A549 (cell line): ENCODE results near the gene RNF123.

Experiments used
- CEBPB ChIP-seq, 2 experiments: fragments of >200 bp in 1 of 2; sonication (Bioruptor Twin) in 1 of 2; formaldehyde crosslinking in 1 of 2; IDR thresholded peaks; 2 replicates each; pipeline ENCODE4 v1.6.1; 2012 to 2016
- CTCF ChIP-seq: fragments of >200 bp; sonication (Bioruptor Twin); formaldehyde crosslinking; IDR thresholded peaks from 3 replicates; pipeline ENCODE4 v1.5.1; 2016
- ESRRA ChIP-seq: fragments of 150-350 bp; IDR thresholded peaks from 2 replicates; pipeline ENCODE4 v1.6.1; 2014; ENCODE audit warnings: mild to moderate bottlenecking, low read length, borderline replicate concordance
- HOXB13 ChIP-seq: fragments of 250-450 bp; sonication (Bioruptor Pico); IDR thresholded peaks from 2 replicates; pipeline ENCODE4 v1.5.0; 2020; ENCODE audit warnings: low read depth, mild to moderate bottlenecking, moderate library complexity
- KDM1A ChIP-seq: fragments of 200-600 bp; sonication (generic); IDR thresholded peaks from 2 replicates; pipeline ENCODE4 v1.6.1; 2016; ENCODE audit warnings: low read depth, mild to moderate bottlenecking
- MYC ChIP-seq: IDR thresholded peaks from 2 replicates; pipeline ENCODE4 v1.6.1; 2012; ENCODE audit warnings: mild to moderate bottlenecking, inconsistent platforms, low read length, improper control_type of control experiment, borderline replicate concordance
- POLR2A ChIP-seq: IDR thresholded peaks from 2 replicates; pipeline ENCODE4 v1.6.1; 2012; ENCODE audit warnings: mild to moderate bottlenecking, low read length
- SMC3 ChIP-seq: fragments of >200 bp; sonication (Bioruptor Twin); formaldehyde crosslinking; IDR thresholded peaks from 3 replicates; pipeline ENCODE4 v1.6.1; 2018; ENCODE audit warnings: inconsistent platforms
- USF2 ChIP-seq: fragments of 450-650 bp; IDR thresholded peaks from 2 replicates; pipeline ENCODE4 v1.6.1; 2014; ENCODE audit warnings: antibody characterized with exemption
- ZNF302 ChIP-seq: fragments of 250-450 bp; sonication (Bioruptor Pico); IDR thresholded peaks from 2 replicates; pipeline ENCODE4 v1.9.0; 2021; ENCODE audit warnings: inconsistent platforms, mild to moderate bottlenecking, moderate library complexity

- TF ChIP-seq USF2 (no peak), CTCF (no peak), ZNF302 (CRISPR knock-in tag) (no peak), SMC3 (no peak), POLR2A (no peak), CEBPB (IDR thresholded peaks at IDR 0.05) (no peak), HOXB13 (CRISPR knock-in tag) (no peak), MYC (no peak), KDM1A (no peak), ESRRA (no peak)
Observed at GRCh38 chr3:49641921-49642707, 47.2 kb upstream of the RNF123 start.
